ENCODE measurements around the gene CNNM1. TPM values are rescaled to one million over a fixed set of nuclear protein-coding genes. Genes with fewer than 3 reads are reported as not detected.

The CNNM1 gene
- total RNA-seq, 1 donor from 2014 or later: not detected

- H3K27me3 Mint-ChIP-seq: no peaks in the 10 kb centered on the region
- H3K9me3 Mint-ChIP-seq: no peaks in the 10 kb centered on the region
- H3K4me1 Mint-ChIP-seq: no peaks in the 10 kb centered on the region
- POLR2A ChIA-PET: no interaction called here
- ATAC-seq (ENCODE audit: low read depth) (no peak), DNase-seq (no peak)
- TF ChIP-seq CTCF (IDR thresholded peaks at IDR 0.05): no peak
- CTCF ChIA-PET: interaction anchor here (1.6 kb wide), 1 partner anchor 226 kb away, joined by 4 read pairs; no protein-coding TSS in a partner anchor
- intact Hi-C loops (cut with micrococcal nuclease): no loop called here
- no peak overlapping the region for H3K27ac Mint-ChIP-seq
- no peak overlapping the region for H3K4me3 Mint-ChIP-seq
- H3K36me3 Mint-ChIP-seq (ENCODE audit: low read depth): no peaks in the 10 kb centered on the region
Observed at GRCh38 chr10:99387071-99387470, 57.9 kb downstream of the CNNM1 start.

- no peak overlapping the region for H3K4me3 Mint-ChIP-seq
- CTCF ChIA-PET: interaction anchor here (1.1 to 1.6 kb wide), 2 partner anchors 225 to 324 kb away, joined by 3 to 4 read pairs; no protein-coding TSS in a partner anchor
- H3K27ac Mint-ChIP-seq: no peak overlapping the region
- POLR2A ChIA-PET: no interaction called here
- no peaks in the 10 kb centered on the region for H3K4me1 Mint-ChIP-seq
- ATAC-seq (ENCODE audit: low read depth) (no peak), DNase-seq (no peak)
- peaks cover 2% of the 10 kb centered on the region for H3K27me3 Mint-ChIP-seq
- no peaks in the 10 kb centered on the region for H3K9me3 Mint-ChIP-seq
- H3K36me3 Mint-ChIP-seq (ENCODE audit: low read depth): no peaks in the 10 kb centered on the region
- intact Hi-C loops (cut with micrococcal nuclease): no loop called here
- TF ChIP-seq CTCF (IDR thresholded peaks at IDR 0.05): no peak
Observed at GRCh38 chr10:99387541-99387940, 58.4 kb downstream of the CNNM1 start.

GRCh38 chr10:99389729-99390480, 60.7 kb downstream of the CNNM1 start:
- ATAC-seq (ENCODE audit: low read depth) (no peak), DNase-seq (no peak)
- Mint-ChIP-seq H3K27ac (no peak overlapping the region), H3K9me3 (no peaks in the 10 kb centered on the region), H3K36me3 (ENCODE audit: low read depth) (no peaks in the 10 kb centered on the region), H3K27me3 (peaks cover 2% of the 10 kb centered on the region), H3K4me3 (no peak overlapping the region), H3K4me1 (no peaks in the 10 kb centered on the region)
- intact Hi-C loops (cut with micrococcal nuclease): loop anchor here (10.0 kb wide), 2 partner anchors 145 to 925 kb away; partner anchors contain the start of gene NKX2-3
- POLR2A ChIA-PET: interaction anchor here (0.7 kb wide), 1 partner anchor 36 kb away, joined by 6 read pairs; no protein-coding TSS in a partner anchor
- CTCF ChIA-PET: interaction anchor here (0.7 kb wide), 1 partner anchor 558 kb away, joined by 4 read pairs; no protein-coding TSS in a partner anchor
- no peak for TF ChIP-seq CTCF (IDR thresholded peaks at IDR 0.05)

GRCh38 chr10:99391346-99391745, 62.2 kb downstream of the CNNM1 start:
- H3K9me3 Mint-ChIP-seq: no peaks in the 10 kb centered on the region
- ATAC-seq (ENCODE audit: low read depth): no peak
- peaks cover 2% of the 10 kb centered on the region for H3K27me3 Mint-ChIP-seq
- H3K36me3 Mint-ChIP-seq (ENCODE audit: low read depth): peaks cover 11% of the 10 kb centered on the region
- intact Hi-C loops (cut with micrococcal nuclease): loop anchor here (10.0 kb wide), 2 partner anchors 143 to 927 kb away; partner anchors contain the start of gene NKX2-3
- ChIA-PET POLR2A (no interaction called here), CTCF (interaction anchor here (0.9 to 3.4 kb wide), 10 partner anchors 9 to 320 kb away, joined by 3 to 30 read pairs (median 6); partner anchors contain the start of gene GOT1)
- no peak overlapping the region for H3K27ac Mint-ChIP-seq
- DNase-seq: no peak
- TF ChIP-seq CTCF (IDR thresholded peaks at IDR 0.05): no peak
- H3K4me1 Mint-ChIP-seq: no peaks in the 10 kb centered on the region
- H3K4me3 Mint-ChIP-seq: no peak overlapping the region

GRCh38 chr10:99393036-99393435, 63.9 kb downstream of the CNNM1 start:
- POLR2A ChIA-PET: no interaction called here
- Mint-ChIP-seq H3K4me3 (no peak overlapping the region), H3K27ac (no peak overlapping the region), H3K4me1 (no peaks in the 10 kb centered on the region), H3K9me3 (no peaks in the 10 kb centered on the region), H3K27me3 (peaks cover 2% of the 10 kb centered on the region), H3K36me3 (ENCODE audit: low read depth) (peaks cover 26% of the 10 kb centered on the region)
- ATAC-seq (ENCODE audit: low read depth): no peak
- no peak for TF ChIP-seq CTCF (IDR thresholded peaks at IDR 0.05)
- DNase-seq: no peak
- CTCF ChIA-PET: interaction anchor here (0.6 to 3.4 kb wide), 11 partner anchors 10 to 927 kb away, joined by 3 to 30 read pairs (median 5); partner anchors contain the start of gene GOT1
- intact Hi-C loops (cut with micrococcal nuclease): loop anchor here (10.0 kb wide), 2 partner anchors 142 to 928 kb away; partner anchors contain the start of gene NKX2-3
